GM12878 (cell line): ENCODE results near the gene KREMEN2. TPM values are rescaled to one million over a fixed set of nuclear protein-coding genes. Genes with fewer than 3 reads are reported as not detected.

Experiments
- ATAC-seq: fragments of 200-7000 bp; cut with Tn5 transposase; 3 replicates; pipeline ENCODE4 v1.9.1; 2020; ENCODE audit warnings: mild to moderate bottlenecking, moderate library complexity
- BruUV-seq: library from RNA; stranded (reverse); fragments of 400-500 nt; replicated peaks from 2 replicates; lab custom pipeline; 2021; lab: Mats Ljungman, UMichigan
- CTCF ChIA-PET: fragments of 300-600 bp; sonication (Branson Sonifier 250); formaldehyde crosslinking; extraction: SDS; loops from one replicate; lab custom pipeline; 2021; ENCODE audit warnings: inconsistent platforms; lab: Yijun Ruan, JAX
- POLR2A ChIA-PET: fragments of 350-600 bp; formaldehyde crosslinking; extraction: SDS; loops from one replicate; lab custom pipeline; 2021; ENCODE audit warnings: inconsistent platforms; lab: Charles Lee
- RAD21 ChIA-PET: fragments of 300-600 bp; sonication (Branson Sonifier 250); formaldehyde crosslinking; loops from one replicate; lab custom pipeline; 2023; ENCODE audit warnings: antibody characterized with exemption; ENCODE audit not compliant: unreplicated experiment; lab: Charles Lee
- SMC1A ChIA-PET: fragments of 300-600 bp; sonication (Branson Sonifier 250); formaldehyde crosslinking; loops from one replicate; lab custom pipeline; 2023; ENCODE audit not compliant: unreplicated experiment, uncharacterized antibody; lab: Charles Lee
- DNase-seq: peaks from one replicate; pipeline ENCODE4 v3.0.0-alpha.2; 2011; ENCODE audit warnings: low read depth, low spot score
- FAIRE-seq: peaks from 3 replicates; lab custom pipeline; 2011; peaks lifted over from hg19 to GRCh38; lab: Jason Lieb, UNC
- H2AFZ ChIP-seq: 2 replicates; pipeline ENCODE4 v1.6.0; 2011; ENCODE audit warnings: low read depth, low read length, control low read depth; ENCODE audit not compliant: control insufficient read depth
- H3K27ac ChIP-seq: 2 replicates; pipeline ENCODE4 v1.5.1; 2011; ENCODE audit warnings: control low read depth; ENCODE audit not compliant: control insufficient read depth, insufficient read depth
- H3K27me3 ChIP-seq, 2 experiments: replicated peaks in 1 of 2; 2 replicates each; pipeline versions ENCODE4 v1.6.0 to v1.6.1; 2011; ENCODE audit warnings: low read length in 1 of 2; ENCODE audit not compliant: control insufficient read depth in 2 of 2, insufficient read depth in 2 of 2
- H3K36me3 ChIP-seq, 2 experiments: 2 replicates each; pipeline ENCODE4 v1.5.1; 2011; ENCODE audit warnings: low read length in 1 of 2; ENCODE audit not compliant: control insufficient read depth in 2 of 2, insufficient read depth in 2 of 2
- H3K4me1 ChIP-seq: 2 replicates; pipeline ENCODE4 v1.6.1; 2011; ENCODE audit warnings: mild to moderate bottlenecking, low read length, moderate library complexity, mixed read lengths; ENCODE audit not compliant: control insufficient read depth, insufficient read depth
- H3K4me2 ChIP-seq: 2 replicates; pipeline ENCODE4 v1.6.0; 2011; ENCODE audit warnings: control low read depth; ENCODE audit not compliant: control insufficient read depth, insufficient read depth
- H3K4me3 ChIP-seq: fragments of 200-600 bp; sonication (generic); 2 replicates; pipeline ENCODE4 v1.5.1; 2016
- H3K79me2 ChIP-seq: 2 replicates; pipeline ENCODE4 v1.6.0; 2011; ENCODE audit warnings: low read length; ENCODE audit not compliant: control insufficient read depth, insufficient read depth
- H3K9ac ChIP-seq: 2 replicates; pipeline ENCODE4 v1.8.0; 2011; ENCODE audit warnings: low read length, control low read depth, mixed read lengths; ENCODE audit not compliant: control insufficient read depth, insufficient read depth
- H3K9me3 ChIP-seq: replicated peaks from 3 replicates; pipeline ENCODE4 v1.5.1; 2011; ENCODE audit warnings: mild to moderate bottlenecking, low read length; ENCODE audit not compliant: control insufficient read depth, insufficient read depth
- H4K20me1 ChIP-seq: 2 replicates; pipeline ENCODE4 v1.6.0; 2011; ENCODE audit not compliant: control insufficient read depth, insufficient read depth
- CBX3 ChIP-seq: fragments of 200-600 bp; sonication (generic); IDR thresholded peaks from 2 replicates; pipeline ENCODE4 v1.6.1; 2016; ENCODE audit warnings: low read depth, borderline replicate concordance
- CEBPB ChIP-seq, 2 experiments: fragments of 150-350 bp in 1 of 2; IDR thresholded peaks; 2 replicates each; pipeline ENCODE4 v1.6.1; 2012 to 2014; ENCODE audit warnings: low read depth in 2 of 2, low read length in 2 of 2, borderline replicate concordance in 1 of 2, inconsistent platforms in 1 of 2
- FOS ChIP-seq: IDR thresholded peaks from 3 replicates; pipeline ENCODE4 v1.6.1; 2011; ENCODE audit warnings: borderline replicate concordance; ENCODE audit not compliant: insufficient read length; ENCODE audit errors: extremely low read depth
- NBN ChIP-seq: fragments of 450-650 bp; IDR thresholded peaks from 2 replicates; pipeline ENCODE4 v1.6.1; 2016
- NFXL1 ChIP-seq: fragments of 450-650 bp; IDR thresholded peaks from 2 replicates; pipeline ENCODE4 v1.6.1; 2017; ENCODE audit warnings: antibody characterized with exemption, mild to moderate bottlenecking, borderline replicate concordance
- PML ChIP-seq: IDR thresholded peaks from 2 replicates; pipeline ENCODE4 v1.6.1; 2012; ENCODE audit warnings: low read length, inconsistent platforms
- POLR2A ChIP-seq: IDR thresholded peaks from 2 replicates; pipeline ENCODE4 v1.6.1; 2011; ENCODE audit warnings: low read depth, mild to moderate bottlenecking, low read length
- POU2F2 ChIP-seq: IDR thresholded peaks from 3 replicates; pipeline ENCODE4 v1.6.1; 2011; ENCODE audit warnings: low read depth, mild to moderate bottlenecking, low read length, borderline replicate concordance
- RCOR1 ChIP-seq: conservative IDR thresholded peaks from 2 replicates; pipeline ENCODE4 v1.6.1; 2012; ENCODE audit warnings: low read depth, low read length, improper control_type of control experiment
- TARDBP ChIP-seq: IDR thresholded peaks from 2 replicates; pipeline ENCODE4 v1.6.1; 2016; ENCODE audit warnings: borderline replicate concordance
- TBL1XR1 ChIP-seq: IDR thresholded peaks from 2 replicates; pipeline ENCODE4 v1.6.1; 2012; ENCODE audit warnings: low read depth, low read length, improper control_type of control experiment
- ZBTB4 ChIP-seq: fragments of 450-650 bp; formaldehyde crosslinking; IDR thresholded peaks from 2 replicates; pipeline ENCODE4 v1.4.0; 2022; ENCODE audit warnings: mild to moderate bottlenecking, moderate library complexity
- WGBS: methylation state at CpG from one replicate; pipeline ENCODE4 v1.1.6; 2016; ENCODE audit warnings: low lambda C conversion rate; ENCODE audit not compliant: insufficient replicate concordance, insufficient coverage; ENCODE audit errors: missing lambda C conversion rate; 5-methylcytosine and 5-hydroxymethylcytosine counted together
- in situ Hi-C: fragments of 300-500 bp; cut with MboI; formaldehyde crosslinking; loops from 9 replicates; pipeline ENCODE4 v1.14.3; 2018; ENCODE audit warnings: mixed read lengths
- intact Hi-C: fragments of 100-400 bp; cut with micrococcal nuclease; formaldehyde crosslinking; loops from one replicate; pipeline ENCODE4 v1.14.2; 2022; ENCODE audit not compliant: unreplicated experiment
- polyA plus RNA-seq, 11 experiments: library from polyadenylated mRNA; depleted of rRNA in 4 of 11; unstranded in 6 of 11; stranded (reverse) in 5 of 11; fragments of >200 nt; fragmentation: Nextera tagmentation in 4 of 11; fragmentation: Illumina TruSeq in 1 of 11; extraction: Ambion mirVana in 4 of 11; extraction: Trizol in 1 of 11; gene quantifications; 1 replicate in 1 of 11; 2 replicates in 10 of 11; pipeline versions ENCODE4 v1.2.1 to v1.2.3, GENCODE V29; 2011 to 2016; ENCODE audit warnings: inconsistent platforms in 2 of 11, missing spikeins in 2 of 11, low read depth in 1 of 11
- total RNA-seq, 4 experiments: library from RNA; depleted of rRNA in 3 of 4; stranded (reverse); fragments of >200 nt in 3 of 4; fragmentation: Illumina TruSeq in 1 of 4; extraction: Trizol in 1 of 4; gene quantifications; 2 replicates each; pipeline versions ENCODE4 v1.2.1 to v1.2.3, GENCODE V29; 2013 to 2021
- TF ChIP-seq, protein P1 (sequence below), 3 experiments: IDR thresholded peaks in 2 of 3; conservative IDR thresholded peaks in 1 of 3; 2 replicates each; pipeline ENCODE4 v1.5.1; 2011; ENCODE audit warnings: low read depth in 3 of 3, low read length in 3 of 3, mild to moderate bottlenecking in 3 of 3, control low read depth in 2 of 3, moderate library complexity in 2 of 3, inconsistent platforms in 1 of 3, mixed read lengths in 1 of 3; ENCODE audit not compliant: control insufficient read depth in 2 of 3, insufficient read depth in 1 of 3; ENCODE audit errors: extremely low read depth in 1 of 3
- TF ChIP-seq, protein P2 (sequence below): IDR thresholded peaks from 2 replicates; pipeline ENCODE4 v1.6.1; 2012; ENCODE audit warnings: low read depth, low read length, improper control_type of control experiment

The KREMEN2 gene
- total and polyA plus RNA-seq, 10 of the 15 experiments (the other 5 are each of a cell fraction or from before 2014, with no cell fraction given), result 0.06 to 3.7 (median 0.83) TPM; not detected in 2

- TF ChIP-seq ZBTB4, result no peak
- TF ChIP-seq, protein P1, sequence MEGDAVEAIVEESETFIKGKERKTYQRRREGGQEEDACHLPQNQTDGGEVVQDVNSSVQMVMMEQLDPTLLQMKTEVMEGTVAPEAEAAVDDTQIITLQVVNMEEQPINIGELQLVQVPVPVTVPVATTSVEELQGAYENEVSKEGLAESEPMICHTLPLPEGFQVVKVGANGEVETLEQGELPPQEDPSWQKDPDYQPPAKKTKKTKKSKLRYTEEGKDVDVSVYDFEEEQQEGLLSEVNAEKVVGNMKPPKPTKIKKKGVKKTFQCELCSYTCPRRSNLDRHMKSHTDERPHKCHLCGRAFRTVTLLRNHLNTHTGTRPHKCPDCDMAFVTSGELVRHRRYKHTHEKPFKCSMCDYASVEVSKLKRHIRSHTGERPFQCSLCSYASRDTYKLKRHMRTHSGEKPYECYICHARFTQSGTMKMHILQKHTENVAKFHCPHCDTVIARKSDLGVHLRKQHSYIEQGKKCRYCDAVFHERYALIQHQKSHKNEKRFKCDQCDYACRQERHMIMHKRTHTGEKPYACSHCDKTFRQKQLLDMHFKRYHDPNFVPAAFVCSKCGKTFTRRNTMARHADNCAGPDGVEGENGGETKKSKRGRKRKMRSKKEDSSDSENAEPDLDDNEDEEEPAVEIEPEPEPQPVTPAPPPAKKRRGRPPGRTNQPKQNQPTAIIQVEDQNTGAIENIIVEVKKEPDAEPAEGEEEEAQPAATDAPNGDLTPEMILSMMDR (IDR thresholded peaks at IDR 0.05 in 2 of 3, conservative IDR thresholded peaks at IDR 0.05 in 1 of 3; ENCODE audit: control insufficient read depth in 2 of 3, extremely low read depth in 1 of 3, insufficient read depth in 1 of 3, low read depth in 3 of 3, low read length in 3 of 3), result no peak
- no peak for TF ChIP-seq PML
- TF ChIP-seq NBN, result no peak
- no peak for TF ChIP-seq NFXL1
These were observed 32.2 kb downstream of the KREMEN2 start (continued) for GRCh38 chr16:2996298-2996697.

DNA sequence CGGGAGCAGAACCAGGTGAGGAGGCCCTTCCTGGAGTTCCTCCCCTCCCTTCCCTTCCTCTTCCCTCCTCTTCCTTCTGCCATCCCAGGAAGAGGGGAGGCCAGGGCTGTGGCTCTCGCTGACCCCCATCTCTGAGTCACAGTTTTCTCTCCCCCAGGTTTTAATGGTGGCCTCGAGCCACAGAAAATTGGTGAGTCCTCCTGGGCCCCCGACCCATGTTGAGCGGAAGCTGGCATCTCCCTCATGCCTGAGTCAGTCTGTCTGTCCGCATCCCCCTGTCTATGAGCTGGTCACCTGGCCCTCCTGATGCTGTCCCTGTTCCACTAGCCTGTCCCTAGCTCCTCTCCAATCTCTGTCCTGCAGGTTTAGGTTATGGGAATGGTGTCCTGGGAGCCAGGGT lies 35.9 kb downstream of the KREMEN2 start:
- intact Hi-C loops, result no loop called here

More for the DNA sequence above, 35.9 kb downstream of the KREMEN2 start:
- ChIA-PET RAD21 (interaction anchor here (0.6 to 2.0 kb wide), 2 partner anchors 28 to 278 kb away, joined by 3 to 9 read pairs; no protein-coding TSS in a partner anchor), CTCF (interaction anchor here (1.1 to 11.3 kb wide), 2 partner anchors 27 to 129 kb away, joined by 3 to 421 read pairs; partner anchors contain the start of genes CLDN6, HCFC1R1, THOC6 and TNFRSF12A), POLR2A (no interaction called here), SMC1A (no interaction called here)
- Histone ChIP-seq H3K9me3 (no peaks in the 10 kb centered on the region), H3K4me1 (no peaks in the 10 kb centered on the region), H3K79me2 (no peaks in the 10 kb centered on the region), H3K4me3 (no peak overlapping the region), H4K20me1 (no peaks in the 10 kb centered on the region), H3K27me3 (peaks cover 0 to 8% of the 10 kb centered on the region in 2 experiments; a peak in 3 of 4 replicates), H2AFZ (no peak overlapping the region), H3K4me2 (no peak overlapping the region), H3K9ac (no peak overlapping the region), H3K27ac (no peak overlapping the region), H3K36me3 (no peaks in the 10 kb centered on the region)
- no TSS peak for BruUV-seq
- no peak for TF ChIP-seq TBL1XR1
- no peak for TF ChIP-seq CBX3
- TF ChIP-seq RCOR1, result no peak
- no peak for TF ChIP-seq TARDBP
- no peak for TF ChIP-seq POLR2A
- no peak for TF ChIP-seq FOS
- TF ChIP-seq CEBPB (IDR thresholded peaks at IDR 0.05; ENCODE audit: borderline replicate concordance in 1 of 2, low read depth in 2 of 2, low read length in 2 of 2), result no peak
- TF ChIP-seq, protein P2, sequence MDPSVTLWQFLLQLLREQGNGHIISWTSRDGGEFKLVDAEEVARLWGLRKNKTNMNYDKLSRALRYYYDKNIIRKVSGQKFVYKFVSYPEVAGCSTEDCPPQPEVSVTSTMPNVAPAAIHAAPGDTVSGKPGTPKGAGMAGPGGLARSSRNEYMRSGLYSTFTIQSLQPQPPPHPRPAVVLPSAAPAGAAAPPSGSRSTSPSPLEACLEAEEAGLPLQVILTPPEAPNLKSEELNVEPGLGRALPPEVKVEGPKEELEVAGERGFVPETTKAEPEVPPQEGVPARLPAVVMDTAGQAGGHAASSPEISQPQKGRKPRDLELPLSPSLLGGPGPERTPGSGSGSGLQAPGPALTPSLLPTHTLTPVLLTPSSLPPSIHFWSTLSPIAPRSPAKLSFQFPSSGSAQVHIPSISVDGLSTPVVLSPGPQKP, result no peak
- no peak for TF ChIP-seq POU2F2
- FAIRE-seq (no peak), DNase-seq (no peak), ATAC-seq (no peak)
- in situ Hi-C loops, result no loop called here
- 33% methylated on average over 6 of the region's 6 CpGs for WGBS
